Panc1 (cell line): ENCODE data around the gene MOGAT3.

Source experiments
- POLR2AphosphoS5 ChIP-seq: IDR thresholded peaks from 2 replicates; pipeline ENCODE4 v1.6.1; 2012; ENCODE audit warnings: mild to moderate bottlenecking, low read depth, low read length, moderate library complexity
- TF ChIP-seq, protein P1 (sequence below): fragments of 450-650 bp; IDR thresholded peaks from 2 replicates; pipeline ENCODE4 v1.5.1; 2017; ENCODE audit warnings: mild to moderate bottlenecking
- TF ChIP-seq, protein P2 (sequence below), 2 experiments: IDR thresholded peaks; 2 replicates each; pipeline ENCODE4 v1.6.1; 2011 to 2012; ENCODE audit warnings: low read depth in 2 of 2, control low read depth in 1 of 2, low read length in 1 of 2, mild to moderate bottlenecking in 1 of 2, moderate library complexity in 1 of 2; ENCODE audit not compliant: insufficient read depth in 1 of 2

DNA sequence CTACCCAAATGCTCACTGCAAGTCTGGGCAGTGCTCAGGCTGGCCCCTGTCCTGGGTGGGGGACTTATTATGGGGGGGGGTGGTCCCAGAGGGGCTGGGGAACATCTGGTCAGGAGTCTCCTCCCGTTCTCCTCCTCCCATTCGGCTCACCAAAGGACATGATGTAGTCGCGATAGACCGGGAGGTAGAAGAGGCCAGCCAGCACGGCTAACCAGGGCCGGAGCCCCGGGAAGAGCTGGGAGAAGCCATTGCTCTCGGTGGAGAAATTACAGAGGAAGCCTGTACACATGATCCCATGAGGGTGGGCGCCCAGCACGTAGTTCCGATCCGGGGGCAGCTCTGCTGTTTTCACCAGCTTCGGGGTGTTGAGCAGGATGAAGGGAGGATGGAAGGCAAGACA, 2.4 kb downstream of the MOGAT3 start:
- TF ChIP-seq, protein P1, sequence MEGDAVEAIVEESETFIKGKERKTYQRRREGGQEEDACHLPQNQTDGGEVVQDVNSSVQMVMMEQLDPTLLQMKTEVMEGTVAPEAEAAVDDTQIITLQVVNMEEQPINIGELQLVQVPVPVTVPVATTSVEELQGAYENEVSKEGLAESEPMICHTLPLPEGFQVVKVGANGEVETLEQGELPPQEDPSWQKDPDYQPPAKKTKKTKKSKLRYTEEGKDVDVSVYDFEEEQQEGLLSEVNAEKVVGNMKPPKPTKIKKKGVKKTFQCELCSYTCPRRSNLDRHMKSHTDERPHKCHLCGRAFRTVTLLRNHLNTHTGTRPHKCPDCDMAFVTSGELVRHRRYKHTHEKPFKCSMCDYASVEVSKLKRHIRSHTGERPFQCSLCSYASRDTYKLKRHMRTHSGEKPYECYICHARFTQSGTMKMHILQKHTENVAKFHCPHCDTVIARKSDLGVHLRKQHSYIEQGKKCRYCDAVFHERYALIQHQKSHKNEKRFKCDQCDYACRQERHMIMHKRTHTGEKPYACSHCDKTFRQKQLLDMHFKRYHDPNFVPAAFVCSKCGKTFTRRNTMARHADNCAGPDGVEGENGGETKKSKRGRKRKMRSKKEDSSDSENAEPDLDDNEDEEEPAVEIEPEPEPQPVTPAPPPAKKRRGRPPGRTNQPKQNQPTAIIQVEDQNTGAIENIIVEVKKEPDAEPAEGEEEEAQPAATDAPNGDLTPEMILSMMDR = no peak
- no peak for TF ChIP-seq POLR2AphosphoS5
- TF ChIP-seq, protein P2, sequence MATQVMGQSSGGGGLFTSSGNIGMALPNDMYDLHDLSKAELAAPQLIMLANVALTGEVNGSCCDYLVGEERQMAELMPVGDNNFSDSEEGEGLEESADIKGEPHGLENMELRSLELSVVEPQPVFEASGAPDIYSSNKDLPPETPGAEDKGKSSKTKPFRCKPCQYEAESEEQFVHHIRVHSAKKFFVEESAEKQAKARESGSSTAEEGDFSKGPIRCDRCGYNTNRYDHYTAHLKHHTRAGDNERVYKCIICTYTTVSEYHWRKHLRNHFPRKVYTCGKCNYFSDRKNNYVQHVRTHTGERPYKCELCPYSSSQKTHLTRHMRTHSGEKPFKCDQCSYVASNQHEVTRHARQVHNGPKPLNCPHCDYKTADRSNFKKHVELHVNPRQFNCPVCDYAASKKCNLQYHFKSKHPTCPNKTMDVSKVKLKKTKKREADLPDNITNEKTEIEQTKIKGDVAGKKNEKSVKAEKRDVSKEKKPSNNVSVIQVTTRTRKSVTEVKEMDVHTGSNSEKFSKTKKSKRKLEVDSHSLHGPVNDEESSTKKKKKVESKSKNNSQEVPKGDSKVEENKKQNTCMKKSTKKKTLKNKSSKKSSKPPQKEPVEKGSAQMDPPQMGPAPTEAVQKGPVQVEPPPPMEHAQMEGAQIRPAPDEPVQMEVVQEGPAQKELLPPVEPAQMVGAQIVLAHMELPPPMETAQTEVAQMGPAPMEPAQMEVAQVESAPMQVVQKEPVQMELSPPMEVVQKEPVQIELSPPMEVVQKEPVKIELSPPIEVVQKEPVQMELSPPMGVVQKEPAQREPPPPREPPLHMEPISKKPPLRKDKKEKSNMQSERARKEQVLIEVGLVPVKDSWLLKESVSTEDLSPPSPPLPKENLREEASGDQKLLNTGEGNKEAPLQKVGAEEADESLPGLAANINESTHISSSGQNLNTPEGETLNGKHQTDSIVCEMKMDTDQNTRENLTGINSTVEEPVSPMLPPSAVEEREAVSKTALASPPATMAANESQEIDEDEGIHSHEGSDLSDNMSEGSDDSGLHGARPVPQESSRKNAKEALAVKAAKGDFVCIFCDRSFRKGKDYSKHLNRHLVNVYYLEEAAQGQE (IDR thresholded peaks at IDR 0.05; ENCODE audit: insufficient read depth in 1 of 2, low read depth in 2 of 2, low read length in 1 of 2) = no peak
